Measurements from ENCODE around the gene ABCC8. TPM values are rescaled to one million over a fixed set of nuclear protein-coding genes. Genes with fewer than 3 reads are reported as not detected.

ABCC8 gene
- total and polyA plus RNA-seq, 2 donors from 2014 or later, result 1.3 to 3.2 TPM

DNA sequence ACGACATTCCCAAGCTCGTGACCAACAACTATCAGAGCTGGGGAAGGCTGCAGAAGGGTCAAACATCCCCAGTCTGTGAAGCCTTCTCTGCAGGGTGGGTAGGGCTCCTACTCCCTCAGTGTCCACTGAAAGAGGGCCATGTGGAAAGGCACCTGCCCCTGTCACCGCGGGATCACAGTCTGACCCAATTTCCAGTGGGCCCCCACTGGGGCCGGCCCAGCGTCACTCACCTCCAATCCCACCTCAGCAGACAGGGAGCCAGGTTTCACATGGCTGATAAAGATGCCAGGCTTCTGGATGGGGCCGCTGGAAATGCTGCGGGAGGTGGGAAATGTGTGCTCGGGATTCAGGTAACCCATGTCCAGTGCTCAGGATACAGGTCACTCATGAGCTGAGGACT lies 47.6 kb upstream of the ABCC8 start:
- H3K4me3 ChIP-seq (ENCODE audit: low read length in 3 of 3), result no peak overlapping the region
- no peak overlapping the region for H3K27ac ChIP-seq (ENCODE audit: low read depth in 2 of 2, low read length in 2 of 2)
- peaks cover 0 to 24% (median 2%) of the 10 kb centered on the region in 3 donors for H3K36me3 ChIP-seq (ENCODE audit: control insufficient read depth in 2 of 3, insufficient read depth in 3 of 3, low read length in 3 of 3)
- FAIRE-seq (no peak), DNase-seq (peak in 1 of 5 donors; percentile 46)
- peaks cover 0 to 20% (median 6%) of the 10 kb centered on the region in 3 donors for H3K4me1 ChIP-seq (ENCODE audit: control insufficient read depth in 2 of 3, insufficient read depth in 2 of 3, low read depth in 1 of 3, low read length in 3 of 3)
- intact Hi-C loops (cut with DNase I), result no loop called here
- no peaks in the 10 kb centered on the region for H3K9me3 ChIP-seq (ENCODE audit: control insufficient read depth in 2 of 3, insufficient read depth in 1 of 3, low read length in 3 of 3)
- H3K27me3 ChIP-seq (ENCODE audit: control insufficient read depth, insufficient read depth, low read length), result no peaks in the 10 kb centered on the region
- no peak overlapping the region for H3K9ac ChIP-seq (ENCODE audit: low read length in 3 of 3)
- TF ChIP-seq, protein P1, sequence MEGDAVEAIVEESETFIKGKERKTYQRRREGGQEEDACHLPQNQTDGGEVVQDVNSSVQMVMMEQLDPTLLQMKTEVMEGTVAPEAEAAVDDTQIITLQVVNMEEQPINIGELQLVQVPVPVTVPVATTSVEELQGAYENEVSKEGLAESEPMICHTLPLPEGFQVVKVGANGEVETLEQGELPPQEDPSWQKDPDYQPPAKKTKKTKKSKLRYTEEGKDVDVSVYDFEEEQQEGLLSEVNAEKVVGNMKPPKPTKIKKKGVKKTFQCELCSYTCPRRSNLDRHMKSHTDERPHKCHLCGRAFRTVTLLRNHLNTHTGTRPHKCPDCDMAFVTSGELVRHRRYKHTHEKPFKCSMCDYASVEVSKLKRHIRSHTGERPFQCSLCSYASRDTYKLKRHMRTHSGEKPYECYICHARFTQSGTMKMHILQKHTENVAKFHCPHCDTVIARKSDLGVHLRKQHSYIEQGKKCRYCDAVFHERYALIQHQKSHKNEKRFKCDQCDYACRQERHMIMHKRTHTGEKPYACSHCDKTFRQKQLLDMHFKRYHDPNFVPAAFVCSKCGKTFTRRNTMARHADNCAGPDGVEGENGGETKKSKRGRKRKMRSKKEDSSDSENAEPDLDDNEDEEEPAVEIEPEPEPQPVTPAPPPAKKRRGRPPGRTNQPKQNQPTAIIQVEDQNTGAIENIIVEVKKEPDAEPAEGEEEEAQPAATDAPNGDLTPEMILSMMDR (IDR thresholded peaks at IDR 0.05; ENCODE audit: borderline replicate concordance, extremely low read depth, insufficient read depth), result no peak

DNA sequence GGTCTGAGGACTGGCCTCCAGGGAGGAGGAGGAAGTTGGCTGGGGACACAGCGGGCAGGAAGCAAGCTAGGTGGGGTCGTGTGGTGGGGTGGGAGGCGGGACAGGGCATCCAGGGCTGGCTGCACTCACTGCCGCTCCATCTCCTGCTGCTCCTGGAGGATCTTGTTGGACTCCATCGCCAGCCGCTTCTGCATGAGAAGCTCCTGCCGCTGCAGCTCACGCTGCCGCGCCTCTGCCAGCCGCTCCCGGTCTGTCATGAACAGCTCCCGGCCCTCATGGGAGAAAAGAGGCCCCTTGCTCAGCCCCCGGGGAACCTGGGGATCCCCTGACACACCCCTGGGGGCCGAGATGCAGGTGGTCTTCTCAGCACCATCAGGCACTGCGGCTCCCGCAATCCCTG lies 46.0 kb upstream of the ABCC8 start:
- no peak overlapping the region for H3K4me3 ChIP-seq (ENCODE audit: low read length in 3 of 3)
- peaks cover 0 to 27% (median 2%) of the 10 kb centered on the region in 3 donors for H3K36me3 ChIP-seq (ENCODE audit: control insufficient read depth in 2 of 3, insufficient read depth in 3 of 3, low read length in 3 of 3)
- TF ChIP-seq, protein P1 (IDR thresholded peaks at IDR 0.05; ENCODE audit: borderline replicate concordance, extremely low read depth, insufficient read depth), result no peak
- H3K27me3 ChIP-seq (ENCODE audit: control insufficient read depth, insufficient read depth, low read length), result no peaks in the 10 kb centered on the region
- peaks cover 0 to 15% (median 8%) of the 10 kb centered on the region in 3 donors for H3K4me1 ChIP-seq (ENCODE audit: control insufficient read depth in 2 of 3, insufficient read depth in 2 of 3, low read depth in 1 of 3, low read length in 3 of 3)
- FAIRE-seq, result no peak
- DNase-seq, result peak in 1 of 5 donors; percentile 66
- H3K9me3 ChIP-seq (ENCODE audit: control insufficient read depth in 2 of 3, insufficient read depth in 1 of 3, low read length in 3 of 3), result no peaks in the 10 kb centered on the region
- H3K9ac ChIP-seq (ENCODE audit: low read length in 3 of 3), result no peak overlapping the region
- H3K27ac ChIP-seq (ENCODE audit: low read depth in 2 of 2, low read length in 2 of 2), result no peak overlapping the region
- intact Hi-C loops (cut with DNase I), result no loop called here

DNA sequence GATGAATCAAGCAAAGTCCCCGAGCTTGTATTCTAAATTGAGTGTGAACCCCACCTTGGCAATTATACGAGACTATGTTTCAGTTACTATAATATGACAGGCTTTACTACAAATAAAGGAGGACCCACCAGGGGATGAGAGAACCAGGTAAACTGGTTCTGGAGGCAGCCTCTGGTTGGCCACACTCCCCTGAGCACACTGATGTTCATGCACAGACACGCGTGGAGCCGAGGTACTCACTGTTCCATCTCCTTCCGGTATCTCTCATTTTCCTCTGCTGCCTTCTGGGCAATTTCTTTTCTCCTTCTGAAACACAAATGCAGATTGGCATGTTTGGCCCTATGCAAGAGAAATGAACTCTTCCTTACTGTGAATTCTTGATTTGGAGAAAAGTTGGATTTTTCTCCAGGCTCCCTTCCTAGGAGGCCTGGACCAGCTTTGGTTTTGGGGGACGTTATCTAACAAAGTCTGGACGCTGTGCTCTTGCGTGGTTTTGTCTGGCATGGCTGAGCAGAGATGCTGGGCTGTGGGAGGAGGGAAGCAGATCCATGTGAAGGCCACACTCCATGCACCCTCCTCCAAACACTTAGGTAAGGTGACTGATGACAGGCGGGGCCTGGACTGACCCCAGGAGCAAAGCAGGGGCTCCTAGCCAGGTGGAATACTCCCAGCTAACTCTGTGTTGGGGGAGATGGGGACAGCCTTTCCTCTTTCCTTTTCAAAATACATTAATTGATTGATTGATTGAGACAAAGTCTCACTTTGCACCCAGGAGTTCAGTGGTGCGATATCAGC lies 44.7 kb upstream of the ABCC8 start:
- FAIRE-seq, result no peak
- peak in 1 of 5 donors; percentile 57 for DNase-seq
- Histone ChIP-seq H3K4me3 (ENCODE audit: low read length in 3 of 3) (no peak overlapping the region), H3K36me3 (ENCODE audit: control insufficient read depth in 2 of 3, insufficient read depth in 3 of 3, low read length in 3 of 3) (peaks cover 0 to 27% (median 2%) of the 10 kb centered on the region in 3 donors), H3K27ac (ENCODE audit: low read depth in 2 of 2, low read length in 2 of 2) (no peak overlapping the region), H3K27me3 (ENCODE audit: control insufficient read depth, insufficient read depth, low read length) (no peaks in the 10 kb centered on the region), H3K9ac (ENCODE audit: low read length in 3 of 3) (no peak overlapping the region), H3K9me3 (ENCODE audit: control insufficient read depth in 2 of 3, insufficient read depth in 1 of 3, low read length in 3 of 3) (no peaks in the 10 kb centered on the region), H3K4me1 (ENCODE audit: control insufficient read depth in 2 of 3, insufficient read depth in 2 of 3, low read depth in 1 of 3, low read length in 3 of 3) (peaks cover 0 to 9% (median 5%) of the 10 kb centered on the region in 3 donors)
- TF ChIP-seq, protein P1 (IDR thresholded peaks at IDR 0.05; ENCODE audit: borderline replicate concordance, extremely low read depth, insufficient read depth), result no peak
- intact Hi-C loops (cut with DNase I), result no loop called here

Data from kidney (tissue), 14 donors.